Chondrocyte (in vitro differentiated cells): ENCODE data around the gene TIE1. TPM values are rescaled to one million over a fixed set of nuclear protein-coding genes. Genes with fewer than 3 reads are reported as not detected.

Source experiments
- DNase-seq: peaks from one replicate; pipeline ENCODE4 v3.0.0; 2021; ENCODE audit warnings: mixed read lengths, low spot score
- H3K27ac Mint-ChIP-seq: one replicate; pipeline ENCODE4 v1.8.0; 2021; ENCODE audit warnings: mild to moderate bottlenecking, moderate library complexity, mixed read lengths; ENCODE audit not compliant: unreplicated experiment
- H3K27me3 Mint-ChIP-seq: 2 replicates; pipeline ENCODE4 v1.8.0; 2021; ENCODE audit warnings: low read depth, mixed read lengths
- H3K36me3 Mint-ChIP-seq: 2 replicates; pipeline ENCODE4 v1.8.0; 2021; ENCODE audit warnings: low read depth, mixed read lengths
- H3K4me1 Mint-ChIP-seq: 2 replicates; pipeline ENCODE4 v1.8.0; 2021; ENCODE audit warnings: low read depth, mild to moderate bottlenecking, mixed read lengths
- H3K4me3 Mint-ChIP-seq: one replicate; pipeline ENCODE4 v1.8.0; 2021; ENCODE audit warnings: mild to moderate bottlenecking, moderate library complexity, mixed read lengths; ENCODE audit not compliant: unreplicated experiment
- H3K9me3 Mint-ChIP-seq: 2 replicates; pipeline ENCODE4 v1.8.0; 2021; ENCODE audit warnings: low read depth, mixed read lengths
- CTCF ChIP-seq: fragments of 200-600 bp; sonication (generic); IDR thresholded peaks from 2 replicates; pipeline ENCODE4 v1.5.0; 2021; ENCODE audit warnings: antibody characterized with exemption, mild to moderate bottlenecking, moderate library complexity
- total RNA-seq: library from RNA; stranded (reverse); gene quantifications from 3 replicates; pipeline ENCODE4 v1.2.1, GENCODE V29; 2021

The TIE1 gene
- total RNA-seq, 1 donor from 2014 or later: not detected

- H3K27ac Mint-ChIP-seq: no peak overlapping the region
- no peak overlapping the region for H3K4me3 Mint-ChIP-seq
- peaks cover 20% of the 10 kb centered on the region for H3K4me1 Mint-ChIP-seq
- H3K27me3 Mint-ChIP-seq: no peaks in the 10 kb centered on the region
- DNase-seq: no peak
- H3K36me3 Mint-ChIP-seq: no peaks in the 10 kb centered on the region
- no peak for TF ChIP-seq CTCF
- no peaks in the 10 kb centered on the region for H3K9me3 Mint-ChIP-seq
Measured at GRCh38 chr1:43352881-43353280, 52.1 kb downstream of the TIE1 start.

- H3K36me3 Mint-ChIP-seq: no peaks in the 10 kb centered on the region
- no peak overlapping the region for H3K27ac Mint-ChIP-seq
- H3K9me3 Mint-ChIP-seq: no peaks in the 10 kb centered on the region
- H3K27me3 Mint-ChIP-seq: no peaks in the 10 kb centered on the region
- no peak overlapping the region for H3K4me3 Mint-ChIP-seq
- peaks cover 25% of the 10 kb centered on the region for H3K4me1 Mint-ChIP-seq
- TF ChIP-seq CTCF: no peak
- DNase-seq: no peak
Measured at GRCh38 chr1:43354471-43354870, 53.7 kb downstream of the TIE1 start.

GRCh38 chr1:43354936-43355335, 54.2 kb downstream of the TIE1 start:
- no peak for DNase-seq
- Mint-ChIP-seq H3K4me3 (no peak overlapping the region), H3K4me1 (peaks cover 25% of the 10 kb centered on the region), H3K27ac (no peak overlapping the region), H3K9me3 (no peaks in the 10 kb centered on the region), H3K36me3 (no peaks in the 10 kb centered on the region), H3K27me3 (no peaks in the 10 kb centered on the region)
- no peak for TF ChIP-seq CTCF

- DNase-seq: no peak
- Mint-ChIP-seq H3K27ac (no peak overlapping the region), H3K9me3 (no peaks in the 10 kb centered on the region), H3K27me3 (no peaks in the 10 kb centered on the region), H3K36me3 (peaks cover 9% of the 10 kb centered on the region), H3K4me3 (no peak overlapping the region), H3K4me1 (peaks cover 40% of the 10 kb centered on the region)
- TF ChIP-seq CTCF: no peak
Measured at GRCh38 chr1:43357251-43357650, 56.5 kb downstream of the TIE1 start.

- DNase-seq: no peak
- Mint-ChIP-seq H3K4me3 (peak overlapping the region; percentile 85), H3K27ac (peak overlapping the region; percentile 95), H3K4me1 (peaks cover 40% of the 10 kb centered on the region), H3K9me3 (no peaks in the 10 kb centered on the region), H3K27me3 (no peaks in the 10 kb centered on the region), H3K36me3 (peaks cover 13% of the 10 kb centered on the region)
- peak; percentile 74 for TF ChIP-seq CTCF
Measured at GRCh38 chr1:43358121-43358745, 57.5 kb downstream of the TIE1 start.
